Caco-2 (cell line): Measurements from ENCODE around the gene TRAF7. TPM values are rescaled to one million over a fixed set of nuclear protein-coding genes. Genes with fewer than 3 reads are reported as not detected.

ENCODE experiments used
- BruUV-seq: library from RNA; stranded (reverse); fragments of 400-500 nt; replicated peaks from 2 replicates; lab custom pipeline; 2021; lab: Mats Ljungman, UMichigan
- CTCF ChIA-PET: fragments of 300-600 bp; sonication (Branson Sonifier 250); formaldehyde crosslinking; loops from one replicate; lab custom pipeline; 2022; ENCODE audit warnings: antibody characterized with exemption; lab: Charles Lee
- POLR2A ChIA-PET: fragments of 300-600 bp; sonication (Branson Sonifier 250); formaldehyde crosslinking; loops from one replicate; lab custom pipeline; 2022; ENCODE audit warnings: antibody characterized with exemption; lab: Charles Lee
- DNase-seq, 2 experiments: peaks; one replicate each; pipeline versions ENCODE4 v3.0.0 to v3.0.0-alpha.2; 2020 to 2022
- H3K27me3 ChIP-seq: replicated peaks from 2 replicates; pipeline ENCODE4 v1.6.0; 2011; ENCODE audit warnings: low read length; ENCODE audit not compliant: control insufficient read depth, insufficient read depth
- H3K36me3 ChIP-seq: 2 replicates; pipeline ENCODE4 v1.5.1; 2011; ENCODE audit warnings: low read length; ENCODE audit not compliant: control insufficient read depth, insufficient read depth
- H3K4me1 ChIP-seq: fragments of 250-450 bp; sonication (Bioruptor Pico); 2 replicates; pipeline ENCODE4 v1.5.1; 2020; ENCODE audit warnings: mild to moderate bottlenecking
- H3K4me3 ChIP-seq: 2 replicates; pipeline ENCODE4 v1.5.1; 2011; ENCODE audit warnings: low read depth, mild to moderate bottlenecking, control low read depth, low read length
- H3K9me3 ChIP-seq: fragments of 250-450 bp; sonication (Bioruptor Pico); 2 replicates; pipeline ENCODE4 v1.5.1; 2020; ENCODE audit warnings: mild to moderate bottlenecking, moderate library complexity
- H3K27ac Mint-ChIP-seq: one replicate; pipeline ENCODE4 v1.8.0; 2022; ENCODE audit warnings: mixed read lengths; ENCODE audit not compliant: unreplicated experiment
- H3K27me3 Mint-ChIP-seq: one replicate; pipeline ENCODE4 v1.8.0; 2022; ENCODE audit warnings: mixed read lengths; ENCODE audit not compliant: insufficient read depth, unreplicated experiment
- H3K36me3 Mint-ChIP-seq: one replicate; pipeline ENCODE4 v1.8.0; 2022; ENCODE audit warnings: mild to moderate bottlenecking, mixed read lengths; ENCODE audit not compliant: insufficient read depth, unreplicated experiment
- H3K4me1 Mint-ChIP-seq: one replicate; pipeline ENCODE4 v1.8.0; 2022; ENCODE audit warnings: low read depth, mixed read lengths; ENCODE audit not compliant: unreplicated experiment
- H3K4me3 Mint-ChIP-seq: one replicate; pipeline ENCODE4 v1.8.0; 2022; ENCODE audit warnings: mild to moderate bottlenecking, moderate library complexity, mixed read lengths; ENCODE audit not compliant: unreplicated experiment
- H3K9me3 Mint-ChIP-seq: one replicate; pipeline ENCODE4 v1.8.0; 2022; ENCODE audit warnings: mixed read lengths; ENCODE audit not compliant: unreplicated experiment
- CTCF ChIP-seq, 2 experiments: fragments of 200-600 bp in 1 of 2; IDR thresholded peaks; 1 replicate in 1 of 2; 2 replicates in 1 of 2; pipeline versions ENCODE4 v1.5.1 to v1.8.0; 2011 to 2022; ENCODE audit warnings: antibody characterized with exemption in 1 of 2, control low read depth in 1 of 2, inconsistent platforms in 1 of 2, low read depth in 1 of 2, low read length in 1 of 2, mild to moderate bottlenecking in 1 of 2, moderate library complexity in 1 of 2; ENCODE audit not compliant: insufficient read depth in 1 of 2, severe bottlenecking in 1 of 2, unreplicated experiment in 1 of 2
- intact Hi-C: fragments of 100-400 bp; cut with micrococcal nuclease; formaldehyde crosslinking; loops from one replicate; pipeline ENCODE4 v1.10.0; 2022; ENCODE audit not compliant: unreplicated experiment
- total RNA-seq: library from RNA; stranded (reverse); gene quantifications from 2 replicates; pipeline ENCODE4 v1.2.3, GENCODE V29; 2022

The TRAF7 gene
- total RNA-seq, 1 experiment from 2014 or later: 66.3 TPM

GRCh38 chr16:2160915-2161551 is 5.5 kb downstream of the TRAF7 start:
- H3K9me3 Mint-ChIP-seq: no peaks in the 10 kb centered on the region
- ChIA-PET CTCF (no interaction called here), POLR2A (no interaction called here)
- DNase-seq: no peak
- no peak overlapping the region for H3K27ac Mint-ChIP-seq
- Histone ChIP-seq H3K4me1 (peaks cover 15% of the 10 kb centered on the region), H3K4me3 (no peak overlapping the region), H3K36me3 (peaks cover 1% of the 10 kb centered on the region; the same call in 1 of the 2 replicates), H3K27me3 (no peaks in the 10 kb centered on the region), H3K9me3 (no peaks in the 10 kb centered on the region)
- peaks cover 21% of the 10 kb centered on the region for H3K36me3 Mint-ChIP-seq
- no peak for TF ChIP-seq CTCF (IDR thresholded peaks at IDR 0.05; ENCODE audit: insufficient read depth in 1 of 2, low read depth in 1 of 2, low read length in 1 of 2, severe bottlenecking in 1 of 2, unreplicated experiment in 1 of 2)
- intact Hi-C loops: no loop called here
- no peak overlapping the region for H3K4me3 Mint-ChIP-seq
- no peaks in the 10 kb centered on the region for H3K27me3 Mint-ChIP-seq
- BruUV-seq: no TSS peak
- H3K4me1 Mint-ChIP-seq: peaks cover 19% of the 10 kb centered on the region

GRCh38 chr16:2161911-2162310 is 6.3 kb downstream of the TRAF7 start:
- POLR2A ChIA-PET: no interaction called here
- H3K27me3 ChIP-seq: no peaks in the 10 kb centered on the region
- intact Hi-C loops: no loop called here
- no peaks in the 10 kb centered on the region for H3K27me3 Mint-ChIP-seq
- no peak for DNase-seq
- peaks cover 24% of the 10 kb centered on the region for H3K36me3 Mint-ChIP-seq
- TF ChIP-seq CTCF (IDR thresholded peaks at IDR 0.05; ENCODE audit: insufficient read depth in 1 of 2, low read depth in 1 of 2, low read length in 1 of 2, severe bottlenecking in 1 of 2, unreplicated experiment in 1 of 2): no peak
- H3K4me3 Mint-ChIP-seq: no peak overlapping the region
- no peaks in the 10 kb centered on the region for H3K9me3 ChIP-seq
- H3K4me1 ChIP-seq: peaks cover 12% of the 10 kb centered on the region
- BruUV-seq: no TSS peak
- H3K4me1 Mint-ChIP-seq: peaks cover 10% of the 10 kb centered on the region
- no peak overlapping the region for H3K4me3 ChIP-seq
- no peaks in the 10 kb centered on the region for H3K9me3 Mint-ChIP-seq
- CTCF ChIA-PET: no interaction called here
- peaks cover 1% of the 10 kb centered on the region; the same call in 1 of the 2 replicates for H3K36me3 ChIP-seq
- no peak overlapping the region for H3K27ac Mint-ChIP-seq

GRCh38 chr16:2162676-2163118 is 7.1 kb downstream of the TRAF7 start:
- H3K4me1 Mint-ChIP-seq: peaks cover 2% of the 10 kb centered on the region
- CTCF ChIA-PET: interaction anchor here (0.6 kb wide), 1 partner anchor 72 kb away, joined by 3 read pairs; no protein-coding TSS in a partner anchor

More at GRCh38 chr16:2162676-2163118, 7.1 kb downstream of the TRAF7 start:
- Histone ChIP-seq H3K36me3 (peaks cover 1% of the 10 kb centered on the region; the same call in 1 of the 2 replicates), H3K9me3 (no peaks in the 10 kb centered on the region), H3K4me1 (peaks cover 4% of the 10 kb centered on the region; the same call in 1 of the 2 replicates), H3K27me3 (no peaks in the 10 kb centered on the region), H3K4me3 (no peak overlapping the region)
- DNase-seq: no peak
- POLR2A ChIA-PET: no interaction called here
- intact Hi-C loops: no loop called here
- Mint-ChIP-seq H3K27me3 (no peaks in the 10 kb centered on the region), H3K9me3 (no peaks in the 10 kb centered on the region), H3K4me3 (no peak overlapping the region), H3K27ac (no peak overlapping the region), H3K36me3 (peaks cover 24% of the 10 kb centered on the region)
- no TSS peak for BruUV-seq
- TF ChIP-seq CTCF (IDR thresholded peaks at IDR 0.05; ENCODE audit: insufficient read depth in 1 of 2, low read depth in 1 of 2, low read length in 1 of 2, severe bottlenecking in 1 of 2, unreplicated experiment in 1 of 2): no peak
